Adrenal gland (tissue), 5 donors: ENCODE results near the gene TTLL11.

ENCODE experiments used
- POLR2A ChIP-seq, 2 donors: fragments of 450-650 bp; IDR thresholded peaks; one replicate each; pipeline ENCODE4 v1.6.1; 2017; ENCODE audit warnings: antibody characterized with exemption in 2 of 2, mild to moderate bottlenecking in 2 of 2, moderate library complexity in 1 of 2
- TF ChIP-seq, protein P1 (sequence below), 6 experiments: fragments of 450-650 bp in 4 of 6; fragments of 200-600 bp in 2 of 6; sonication (generic) in 1 of 6; IDR thresholded peaks; 1 replicate in 5 of 6; 2 replicates in 1 of 6; pipeline versions ENCODE4 v1.5.1 to v1.8.0; 2016 to 2021; ENCODE audit warnings: antibody characterized with exemption in 6 of 6, mild to moderate bottlenecking in 2 of 6, moderate library complexity in 1 of 6
- donor health status: DM: no; HTN: no; CAD: no.

DNA sequence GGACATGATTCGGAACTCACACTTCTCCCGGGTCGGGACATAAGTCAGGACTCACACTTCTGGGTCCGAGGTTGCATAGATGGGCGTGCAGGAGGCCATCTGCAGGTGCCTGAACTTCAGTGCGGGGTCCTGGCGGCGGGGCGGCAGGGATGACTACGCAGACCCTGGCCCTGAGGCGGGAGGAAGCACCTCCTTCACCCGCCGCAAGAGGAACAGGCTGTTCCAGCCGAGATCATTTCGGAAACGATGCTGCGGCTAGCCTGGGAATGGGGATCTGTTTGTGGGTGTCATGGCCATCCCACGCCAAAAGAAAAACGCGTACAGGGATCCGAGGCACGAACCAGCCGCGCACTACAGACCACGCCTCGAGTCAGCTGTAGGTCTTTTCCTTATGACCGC lies 196.6 kb downstream of the TTLL11 start:
- TF ChIP-seq, protein P1, sequence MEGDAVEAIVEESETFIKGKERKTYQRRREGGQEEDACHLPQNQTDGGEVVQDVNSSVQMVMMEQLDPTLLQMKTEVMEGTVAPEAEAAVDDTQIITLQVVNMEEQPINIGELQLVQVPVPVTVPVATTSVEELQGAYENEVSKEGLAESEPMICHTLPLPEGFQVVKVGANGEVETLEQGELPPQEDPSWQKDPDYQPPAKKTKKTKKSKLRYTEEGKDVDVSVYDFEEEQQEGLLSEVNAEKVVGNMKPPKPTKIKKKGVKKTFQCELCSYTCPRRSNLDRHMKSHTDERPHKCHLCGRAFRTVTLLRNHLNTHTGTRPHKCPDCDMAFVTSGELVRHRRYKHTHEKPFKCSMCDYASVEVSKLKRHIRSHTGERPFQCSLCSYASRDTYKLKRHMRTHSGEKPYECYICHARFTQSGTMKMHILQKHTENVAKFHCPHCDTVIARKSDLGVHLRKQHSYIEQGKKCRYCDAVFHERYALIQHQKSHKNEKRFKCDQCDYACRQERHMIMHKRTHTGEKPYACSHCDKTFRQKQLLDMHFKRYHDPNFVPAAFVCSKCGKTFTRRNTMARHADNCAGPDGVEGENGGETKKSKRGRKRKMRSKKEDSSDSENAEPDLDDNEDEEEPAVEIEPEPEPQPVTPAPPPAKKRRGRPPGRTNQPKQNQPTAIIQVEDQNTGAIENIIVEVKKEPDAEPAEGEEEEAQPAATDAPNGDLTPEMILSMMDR (IDR thresholded peaks at IDR 0.05) = no peak
- no peak for TF ChIP-seq POLR2A (IDR thresholded peaks at IDR 0.05)
